HEK293 (cell line): ENCODE measurements around the gene C5orf15.

Source experiments
- AEBP2 ChIP-seq: fragments of 450-650 bp; formaldehyde crosslinking; IDR thresholded peaks from 2 replicates; pipeline ENCODE4 v1.5.1; 2016; ENCODE audit warnings: missing biosample characterization, missing genetic modification characterization, borderline replicate concordance
- CTCF ChIP-seq: fragments of 450-650 bp; formaldehyde crosslinking; IDR thresholded peaks from 2 replicates; pipeline ENCODE4 v1.5.1; 2016; ENCODE audit warnings: missing biosample characterization, missing genetic modification characterization
- INSM2 ChIP-seq: fragments of 450-650 bp; formaldehyde crosslinking; IDR thresholded peaks from 2 replicates; pipeline ENCODE4 v1.5.1; 2016; ENCODE audit warnings: missing biosample characterization, missing genetic modification characterization
- OSR2 ChIP-seq: fragments of 450-650 bp; formaldehyde crosslinking; IDR thresholded peaks from 2 replicates; pipeline ENCODE4 v1.5.1; 2016; ENCODE audit warnings: missing biosample characterization, missing genetic modification characterization
- ZBTB1 ChIP-seq: fragments of 450-650 bp; formaldehyde crosslinking; IDR thresholded peaks from 2 replicates; pipeline ENCODE4 v1.5.1; 2016; ENCODE audit warnings: missing biosample characterization, missing genetic modification characterization
- ZBTB11 ChIP-seq: fragments of 450-650 bp; formaldehyde crosslinking; conservative IDR thresholded peaks from 2 replicates; pipeline ENCODE4 v1.5.1; 2016; ENCODE audit warnings: low read depth, missing biosample characterization, missing genetic modification characterization
- ZBTB20 ChIP-seq: fragments of 450-650 bp; formaldehyde crosslinking; IDR thresholded peaks from 2 replicates; pipeline ENCODE4 v1.5.1; 2016; ENCODE audit warnings: missing biosample characterization, missing genetic modification characterization
- ZBTB8A ChIP-seq: fragments of 450-650 bp; formaldehyde crosslinking; IDR thresholded peaks from 2 replicates; pipeline ENCODE4 v1.5.1; 2016; ENCODE audit warnings: missing biosample characterization, missing genetic modification characterization
- ZEB2 ChIP-seq: fragments of 450-650 bp; formaldehyde crosslinking; IDR thresholded peaks from 2 replicates; pipeline ENCODE4 v1.5.1; 2016; ENCODE audit warnings: missing biosample characterization, missing genetic modification characterization
- ZNF239 ChIP-seq: fragments of 450-650 bp; formaldehyde crosslinking; IDR thresholded peaks from 2 replicates; pipeline ENCODE4 v1.5.1; 2016; ENCODE audit warnings: missing biosample characterization, missing genetic modification characterization
- ZNF391 ChIP-seq: fragments of 450-650 bp; formaldehyde crosslinking; IDR thresholded peaks from 2 replicates; pipeline ENCODE4 v1.5.1; 2016; ENCODE audit warnings: low read depth, missing biosample characterization, missing genetic modification characterization, borderline replicate concordance
- ZNF423 ChIP-seq: fragments of 450-650 bp; formaldehyde crosslinking; IDR thresholded peaks from 2 replicates; pipeline ENCODE4 v1.5.1; 2016; ENCODE audit warnings: missing biosample characterization, missing genetic modification characterization
- ZNF473 ChIP-seq: fragments of 450-650 bp; formaldehyde crosslinking; IDR thresholded peaks from 2 replicates; pipeline ENCODE4 v1.5.1; 2017; ENCODE audit warnings: missing biosample characterization, missing genetic modification characterization
- ZNF510 ChIP-seq: fragments of 450-650 bp; formaldehyde crosslinking; IDR thresholded peaks from 2 replicates; pipeline ENCODE4 v1.5.1; 2018; ENCODE audit warnings: mild to moderate bottlenecking, missing genetic modification characterization, missing biosample characterization; ENCODE audit not compliant: insufficient replicate concordance
- ZNF529 ChIP-seq: fragments of 450-650 bp; formaldehyde crosslinking; IDR thresholded peaks from 2 replicates; pipeline ENCODE4 v1.5.1; 2017; ENCODE audit warnings: missing genetic modification characterization, missing biosample characterization; ENCODE audit not compliant: insufficient replicate concordance
- ZNF561 ChIP-seq: fragments of 450-650 bp; IDR thresholded peaks from 2 replicates; pipeline ENCODE4 v1.5.1; 2018; ENCODE audit warnings: missing biosample characterization, missing genetic modification characterization, borderline replicate concordance
- ZNF692 ChIP-seq: fragments of 450-650 bp; formaldehyde crosslinking; IDR thresholded peaks from 2 replicates; pipeline ENCODE4 v1.5.1; 2016; ENCODE audit warnings: missing biosample characterization, missing genetic modification characterization
- ZNF777 ChIP-seq: fragments of 450-650 bp; formaldehyde crosslinking; IDR thresholded peaks from 2 replicates; pipeline ENCODE4 v1.5.1; 2017; ENCODE audit warnings: missing biosample characterization, missing genetic modification characterization, borderline replicate concordance
- TF ChIP-seq, protein P1 (sequence below): fragments of 450-650 bp; formaldehyde crosslinking; IDR thresholded peaks from 2 replicates; pipeline ENCODE4 v1.5.1; 2016; ENCODE audit warnings: missing biosample characterization, missing genetic modification characterization
- TF ChIP-seq, protein P2 (sequence below): fragments of 450-650 bp; formaldehyde crosslinking; IDR thresholded peaks from 2 replicates; pipeline ENCODE4 v1.5.1; 2016; ENCODE audit warnings: missing biosample characterization, missing genetic modification characterization
- TF ChIP-seq, protein P3 (sequence below): fragments of 450-650 bp; formaldehyde crosslinking; IDR thresholded peaks from 2 replicates; pipeline ENCODE4; 2016; ENCODE audit warnings: missing biosample characterization, missing genetic modification characterization
- TF ChIP-seq, protein P4 (sequence below): fragments of 450-650 bp; formaldehyde crosslinking; IDR thresholded peaks from 2 replicates; pipeline ENCODE4 v1.5.1; 2017; ENCODE audit warnings: missing biosample characterization, missing genetic modification characterization

Gene C5orf15

DNA sequence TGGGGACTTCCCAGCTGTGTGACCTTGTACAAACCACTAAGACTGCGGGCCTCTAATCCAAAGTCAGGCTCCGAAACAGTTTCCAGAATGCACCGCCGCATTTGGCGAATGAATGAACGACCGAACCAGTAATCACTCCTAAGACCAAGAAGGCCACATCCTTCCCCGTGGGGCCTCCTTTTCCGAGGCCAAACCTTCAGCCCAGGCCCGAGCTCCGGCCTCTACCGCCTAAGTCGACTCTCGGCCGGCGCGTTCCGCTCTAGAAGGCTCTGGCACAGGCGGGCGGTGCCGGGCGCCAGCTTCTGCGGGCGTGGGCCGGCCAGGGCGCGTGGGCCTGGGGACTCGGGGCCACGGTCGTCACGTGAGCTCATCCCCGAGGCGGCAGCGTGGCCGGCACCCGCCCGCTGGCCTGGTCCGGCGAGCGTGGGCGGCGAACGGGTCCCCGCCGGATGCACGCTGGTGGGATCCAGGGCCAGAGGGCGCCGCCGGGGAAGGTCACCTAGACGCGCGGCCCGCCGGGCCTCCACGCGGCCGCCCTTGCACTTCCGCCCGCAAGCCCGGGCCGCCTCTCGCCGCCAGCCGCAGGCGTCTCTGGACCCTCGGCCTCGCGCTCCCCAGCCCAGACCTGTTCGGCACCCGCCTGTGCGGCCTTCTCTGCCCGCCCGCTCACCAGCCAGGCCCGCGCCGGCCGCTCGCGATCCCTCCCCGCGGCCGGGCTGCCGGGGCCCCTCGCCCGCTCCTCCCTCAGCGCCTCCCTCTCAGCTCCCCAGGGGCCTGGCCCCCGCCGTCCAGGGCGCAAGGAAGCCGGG, 35.6 kb upstream of the C5orf15 start (continued):
- no peak for TF ChIP-seq AEBP2 (tag by site-specific recombination)
- TF ChIP-seq ZNF391: no peak
- no peak; the same call in 1 of the 2 replicates for TF ChIP-seq ZBTB20 (tag by site-specific recombination)
- 0 out of 2 replicates have a peak, but pooled peaks have one; percentile 24 for TF ChIP-seq ZEB2 (tag by site-specific recombination)
- TF ChIP-seq INSM2: no peak
- TF ChIP-seq ZBTB1 (tag by site-specific recombination): no peak
- TF ChIP-seq, protein P1, sequence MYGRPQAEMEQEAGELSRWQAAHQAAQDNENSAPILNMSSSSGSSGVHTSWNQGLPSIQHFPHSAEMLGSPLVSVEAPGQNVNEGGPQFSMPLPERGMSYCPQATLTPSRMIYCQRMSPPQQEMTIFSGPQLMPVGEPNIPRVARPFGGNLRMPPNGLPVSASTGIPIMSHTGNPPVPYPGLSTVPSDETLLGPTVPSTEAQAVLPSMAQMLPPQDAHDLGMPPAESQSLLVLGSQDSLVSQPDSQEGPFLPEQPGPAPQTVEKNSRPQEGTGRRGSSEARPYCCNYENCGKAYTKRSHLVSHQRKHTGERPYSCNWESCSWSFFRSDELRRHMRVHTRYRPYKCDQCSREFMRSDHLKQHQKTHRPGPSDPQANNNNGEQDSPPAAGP: no peak
- TF ChIP-seq ZNF473: no peak
- TF ChIP-seq, protein P2, sequence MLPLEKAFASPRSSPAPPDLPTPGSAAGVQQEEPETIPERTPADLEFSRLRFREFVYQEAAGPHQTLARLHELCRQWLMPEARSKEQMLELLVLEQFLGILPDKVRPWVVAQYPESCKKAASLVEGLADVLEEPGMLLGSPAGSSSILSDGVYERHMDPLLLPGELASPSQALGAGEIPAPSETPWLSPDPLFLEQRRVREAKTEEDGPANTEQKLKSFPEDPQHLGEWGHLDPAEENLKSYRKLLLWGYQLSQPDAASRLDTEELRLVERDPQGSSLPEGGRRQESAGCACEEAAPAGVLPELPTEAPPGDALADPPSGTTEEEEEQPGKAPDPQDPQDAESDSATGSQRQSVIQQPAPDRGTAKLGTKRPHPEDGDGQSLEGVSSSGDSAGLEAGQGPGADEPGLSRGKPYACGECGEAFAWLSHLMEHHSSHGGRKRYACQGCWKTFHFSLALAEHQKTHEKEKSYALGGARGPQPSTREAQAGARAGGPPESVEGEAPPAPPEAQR (tag by site-specific recombination): no peak
- TF ChIP-seq ZBTB11 (tag by site-specific recombination): no peak
- TF ChIP-seq ZNF510: no peak
- no peak for TF ChIP-seq ZNF777
- TF ChIP-seq CTCF (tag by site-specific recombination): no peak
- no peak for TF ChIP-seq ZNF239
- TF ChIP-seq, protein P3, sequence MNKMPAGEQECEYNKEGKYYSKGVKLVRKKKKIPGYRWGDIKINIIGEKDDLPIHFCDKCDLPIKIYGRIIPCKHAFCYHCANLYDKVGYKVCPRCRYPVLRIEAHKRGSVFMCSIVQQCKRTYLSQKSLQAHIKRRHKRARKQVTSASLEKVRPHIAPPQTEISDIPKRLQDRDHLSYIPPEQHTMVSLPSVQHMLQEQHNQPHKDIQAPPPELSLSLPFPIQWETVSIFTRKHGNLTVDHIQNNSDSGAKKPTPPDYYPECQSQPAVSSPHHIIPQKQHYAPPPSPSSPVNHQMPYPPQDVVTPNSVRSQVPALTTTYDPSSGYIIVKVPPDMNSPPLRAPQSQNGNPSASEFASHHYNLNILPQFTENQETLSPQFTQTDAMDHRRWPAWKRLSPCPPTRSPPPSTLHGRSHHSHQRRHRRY (tag by site-specific recombination): no peak
- TF ChIP-seq OSR2 (tag by site-specific recombination): no peak
- TF ChIP-seq ZNF529 (tag by site-specific recombination): no peak
- TF ChIP-seq ZNF692: no peak
- TF ChIP-seq ZNF423 (tag by site-specific recombination): no peak
- peak; percentile 86 for TF ChIP-seq ZBTB8A (tag by site-specific recombination)
- TF ChIP-seq, protein P4, sequence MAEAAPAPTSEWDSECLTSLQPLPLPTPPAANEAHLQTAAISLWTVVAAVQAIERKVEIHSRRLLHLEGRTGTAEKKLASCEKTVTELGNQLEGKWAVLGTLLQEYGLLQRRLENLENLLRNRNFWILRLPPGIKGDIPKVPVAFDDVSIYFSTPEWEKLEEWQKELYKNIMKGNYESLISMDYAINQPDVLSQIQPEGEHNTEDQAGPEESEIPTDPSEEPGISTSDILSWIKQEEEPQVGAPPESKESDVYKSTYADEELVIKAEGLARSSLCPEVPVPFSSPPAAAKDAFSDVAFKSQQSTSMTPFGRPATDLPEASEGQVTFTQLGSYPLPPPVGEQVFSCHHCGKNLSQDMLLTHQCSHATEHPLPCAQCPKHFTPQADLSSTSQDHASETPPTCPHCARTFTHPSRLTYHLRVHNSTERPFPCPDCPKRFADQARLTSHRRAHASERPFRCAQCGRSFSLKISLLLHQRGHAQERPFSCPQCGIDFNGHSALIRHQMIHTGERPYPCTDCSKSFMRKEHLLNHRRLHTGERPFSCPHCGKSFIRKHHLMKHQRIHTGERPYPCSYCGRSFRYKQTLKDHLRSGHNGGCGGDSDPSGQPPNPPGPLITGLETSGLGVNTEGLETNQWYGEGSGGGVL (tag by site-specific recombination): peak; percentile 30; the same call in 1 of the 2 replicates
- TF ChIP-seq ZNF561: no peak
